Measurements from ENCODE around the gene PDGFB. TPM values are rescaled to one million over a fixed set of nuclear protein-coding genes. Genes with fewer than 3 reads are reported as not detected.

Gene PDGFB
- total RNA-seq, 1 donor from 2014 or later, result 27.3 TPM

DNA sequence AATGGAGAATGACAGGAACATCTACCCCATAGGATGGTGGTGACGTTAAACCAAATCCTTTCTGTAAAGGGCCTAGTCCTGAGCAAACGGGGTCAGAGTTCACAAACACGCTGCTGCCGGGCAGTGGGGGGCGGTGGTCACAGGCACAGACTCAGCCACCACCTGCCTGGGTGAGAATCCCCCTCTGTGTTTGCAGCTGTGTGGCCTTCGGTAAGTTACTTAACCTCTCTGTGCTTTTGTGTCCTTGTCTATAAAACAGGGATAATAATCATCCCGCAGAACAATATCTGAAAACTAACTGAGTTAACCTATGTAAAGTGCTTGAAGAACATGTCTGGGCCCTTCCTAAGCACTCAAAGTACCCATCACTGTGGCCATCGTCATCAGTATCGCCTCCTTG, 26.0 kb upstream of the PDGFB start:
- Mint-ChIP-seq H3K4me1 (ENCODE audit: low read depth, unreplicated experiment) (peaks cover 3% of the 10 kb centered on the region), H3K4me3 (ENCODE audit: unreplicated experiment) (no peak overlapping the region), H3K27me3 (ENCODE audit: low read depth, unreplicated experiment) (peaks cover 2% of the 10 kb centered on the region), H3K27ac (ENCODE audit: unreplicated experiment) (no peak overlapping the region), H3K9me3 (ENCODE audit: unreplicated experiment) (peaks cover 9% of the 10 kb centered on the region), H3K36me3 (ENCODE audit: low read depth, unreplicated experiment) (no peaks in the 10 kb centered on the region)
- H3K27ac ChIP-seq (ENCODE audit: low read depth, low read length), result no peak overlapping the region
- H2AFZ ChIP-seq (ENCODE audit: low read depth, low read length), result no peak overlapping the region
- no peak for TF ChIP-seq EZH2 (IDR thresholded peaks at IDR 0.05; ENCODE audit: insufficient read depth, low read length)
- TF ChIP-seq CTCF (IDR thresholded peaks at IDR 0.05; ENCODE audit: insufficient read depth, low read depth, low read length), result no peak
- H3K36me3 ChIP-seq (ENCODE audit: insufficient read depth, low read length), result no peaks in the 10 kb centered on the region
- no peaks in the 10 kb centered on the region for H4K20me1 ChIP-seq (ENCODE audit: insufficient read depth, low read length)
- FAIRE-seq (no peak), DNase-seq (ENCODE audit: low read depth) (no peak)
- H3K27me3 ChIP-seq (ENCODE audit: insufficient read depth, low read length), result no peaks in the 10 kb centered on the region
- no peak overlapping the region for H3K4me3 ChIP-seq (ENCODE audit: insufficient read depth, low read depth, low read length)
- peaks cover 3% of the 10 kb centered on the region for H3K9me3 ChIP-seq (ENCODE audit: insufficient read depth, low read depth, low read length)
- no peaks in the 10 kb centered on the region for H3K79me2 ChIP-seq (ENCODE audit: insufficient read depth, low read length)
- no peak overlapping the region for H3K4me2 ChIP-seq (ENCODE audit: low read length)
- peaks cover 5% of the 10 kb centered on the region for H3K4me1 ChIP-seq (ENCODE audit: insufficient read depth, low read length)
- H3K9ac ChIP-seq (ENCODE audit: low read length), result no peak overlapping the region

GRCh38 chr22:39270280-39270679, 25.5 kb upstream of the PDGFB start:
- Histone ChIP-seq H3K4me2 (ENCODE audit: low read length) (no peak overlapping the region), H3K9me3 (ENCODE audit: insufficient read depth, low read depth, low read length) (peaks cover 3% of the 10 kb centered on the region), H3K4me3 (ENCODE audit: insufficient read depth, low read depth, low read length) (no peak overlapping the region), H3K27ac (ENCODE audit: low read depth, low read length) (no peak overlapping the region), H3K79me2 (ENCODE audit: insufficient read depth, low read length) (no peaks in the 10 kb centered on the region), H3K4me1 (ENCODE audit: insufficient read depth, low read length) (peaks cover 5% of the 10 kb centered on the region), H3K9ac (ENCODE audit: low read length) (no peak overlapping the region), H3K27me3 (ENCODE audit: insufficient read depth, low read length) (no peaks in the 10 kb centered on the region), H3K36me3 (ENCODE audit: insufficient read depth, low read length) (no peaks in the 10 kb centered on the region), H2AFZ (ENCODE audit: low read depth, low read length) (no peak overlapping the region), H4K20me1 (ENCODE audit: insufficient read depth, low read length) (no peaks in the 10 kb centered on the region)
- H3K27me3 Mint-ChIP-seq (ENCODE audit: low read depth, unreplicated experiment), result peaks cover 2% of the 10 kb centered on the region
- no peak for TF ChIP-seq EZH2 (IDR thresholded peaks at IDR 0.05; ENCODE audit: insufficient read depth, low read length)
- TF ChIP-seq CTCF (IDR thresholded peaks at IDR 0.05; ENCODE audit: insufficient read depth, low read depth, low read length), result no peak
- H3K36me3 Mint-ChIP-seq (ENCODE audit: low read depth, unreplicated experiment), result no peaks in the 10 kb centered on the region
- no peak overlapping the region for H3K4me3 Mint-ChIP-seq (ENCODE audit: unreplicated experiment)
- H3K27ac Mint-ChIP-seq (ENCODE audit: unreplicated experiment), result no peak overlapping the region
- FAIRE-seq (no peak), DNase-seq (ENCODE audit: low read depth) (no peak)
- peaks cover 8% of the 10 kb centered on the region for H3K9me3 Mint-ChIP-seq (ENCODE audit: unreplicated experiment)
- peaks cover 3% of the 10 kb centered on the region for H3K4me1 Mint-ChIP-seq (ENCODE audit: low read depth, unreplicated experiment)

- Mint-ChIP-seq H3K27ac (ENCODE audit: unreplicated experiment) (no peak overlapping the region), H3K36me3 (ENCODE audit: low read depth, unreplicated experiment) (no peaks in the 10 kb centered on the region), H3K4me1 (ENCODE audit: low read depth, unreplicated experiment) (peaks cover 3% of the 10 kb centered on the region), H3K4me3 (ENCODE audit: unreplicated experiment) (no peak overlapping the region), H3K9me3 (ENCODE audit: unreplicated experiment) (peaks cover 8% of the 10 kb centered on the region), H3K27me3 (ENCODE audit: low read depth, unreplicated experiment) (peaks cover 2% of the 10 kb centered on the region)
- H4K20me1 ChIP-seq (ENCODE audit: insufficient read depth, low read length), result no peaks in the 10 kb centered on the region
- H3K4me3 ChIP-seq (ENCODE audit: insufficient read depth, low read depth, low read length), result no peak overlapping the region
- no peak overlapping the region for H2AFZ ChIP-seq (ENCODE audit: low read depth, low read length)
- H3K9ac ChIP-seq (ENCODE audit: low read length), result no peak overlapping the region
- peaks cover 5% of the 10 kb centered on the region for H3K4me1 ChIP-seq (ENCODE audit: insufficient read depth, low read length)
- no peaks in the 10 kb centered on the region for H3K27me3 ChIP-seq (ENCODE audit: insufficient read depth, low read length)
- H3K4me2 ChIP-seq (ENCODE audit: low read length), result no peak overlapping the region
- peaks cover 3% of the 10 kb centered on the region for H3K9me3 ChIP-seq (ENCODE audit: insufficient read depth, low read depth, low read length)
- no peaks in the 10 kb centered on the region for H3K36me3 ChIP-seq (ENCODE audit: insufficient read depth, low read length)
- DNase-seq (ENCODE audit: low read depth) (no peak), FAIRE-seq (no peak)
- H3K79me2 ChIP-seq (ENCODE audit: insufficient read depth, low read length), result no peaks in the 10 kb centered on the region
- no peak for TF ChIP-seq CTCF (IDR thresholded peaks at IDR 0.05; ENCODE audit: insufficient read depth, low read depth, low read length)
- TF ChIP-seq EZH2 (IDR thresholded peaks at IDR 0.05; ENCODE audit: insufficient read depth, low read length), result no peak
- H3K27ac ChIP-seq (ENCODE audit: low read depth, low read length), result no peak overlapping the region
These were observed 24.5 kb upstream of the PDGFB start for GRCh38 chr22:39269095-39269790.
